ENCODE data around the gene CKMT1B.
"Not testable (repeated sequence)": the region's sequence is repeated elsewhere in the genome, so short reads cannot be mapped to it uniquely, and the experiment has no call there.

- TF ChIP-seq ZNF274 (IDR thresholded peaks at IDR 0.05; ENCODE audit: low read depth, low read length); YY1 (IDR thresholded peaks at IDR 0.05; ENCODE audit: insufficient read depth, insufficient read length): not testable (repeated sequence)
Observed at GRCh38 chr15:43562753-43563152, 31.1 kb upstream of the CKMT1B start.
